Measurements from ENCODE around the gene PTPRN2. TPM values are rescaled to one million over a fixed set of nuclear protein-coding genes. Genes with fewer than 3 reads are reported as not detected.

The PTPRN2 gene
- total RNA-seq, 4 donors from 2014 or later, result 6.6 to 10.7 (median 8.2) TPM

GRCh38 chr7:157714166-157715070, 873.2 kb downstream of the PTPRN2 start:
- Histone ChIP-seq H3K4me1 (no peaks in the 10 kb centered on the region), H3K9me3 (peaks cover 0 to 24% (median 0%) of the 10 kb centered on the region in 4 donors), H3K4me3 (no peak overlapping the region), H3K36me3 (no peaks in the 10 kb centered on the region), H3K27ac (no peak overlapping the region), H3K27me3 (no peaks in the 10 kb centered on the region)
- no peak for TF ChIP-seq CTCF (IDR thresholded peaks at IDR 0.05)
- TF ChIP-seq EP300 (IDR thresholded peaks at IDR 0.05), result no peak
- TF ChIP-seq POLR2A (IDR thresholded peaks at IDR 0.05), result no peak
- 83 to 89% methylated on average over 28 to 29 of the region's 29 CpGs for WGBS, 2 donors
- DNase-seq (ENCODE audit: low spot score in 2 of 2), result no peak

GRCh38 chr7:157713591-157713990, 874.0 kb downstream of the PTPRN2 start:
- H3K27me3 ChIP-seq, result no peaks in the 10 kb centered on the region
- no peak for TF ChIP-seq CTCF (IDR thresholded peaks at IDR 0.05)
- TF ChIP-seq EP300 (IDR thresholded peaks at IDR 0.05), result no peak
- peaks cover 0 to 24% (median 0%) of the 10 kb centered on the region in 4 donors for H3K9me3 ChIP-seq
- H3K27ac ChIP-seq, result no peak overlapping the region
- WGBS, 2 donors, result 81 to 89% methylated on average over 16 of the region's 16 CpGs
- DNase-seq (ENCODE audit: low spot score in 2 of 2), result no peak
- no peak overlapping the region for H3K4me3 ChIP-seq
- H3K4me1 ChIP-seq, result no peaks in the 10 kb centered on the region
- H3K36me3 ChIP-seq, result no peaks in the 10 kb centered on the region

GRCh38 chr7:157712666-157713235, 874.9 kb downstream of the PTPRN2 start:
- TF ChIP-seq POLR2A (IDR thresholded peaks at IDR 0.05), result no peak
- 68 to 71% methylated on average over 15 of the region's 15 CpGs for WGBS, 2 donors
- H3K4me3 ChIP-seq, result no peak overlapping the region
- H3K27ac ChIP-seq, result no peak overlapping the region
- H3K4me1 ChIP-seq, result no peaks in the 10 kb centered on the region
- peaks cover 0 to 24% (median 0%) of the 10 kb centered on the region in 4 donors for H3K9me3 ChIP-seq
- no peak for DNase-seq (ENCODE audit: low spot score in 2 of 2)
- H3K36me3 ChIP-seq, result no peaks in the 10 kb centered on the region
- no peaks in the 10 kb centered on the region for H3K27me3 ChIP-seq

- H3K27ac ChIP-seq, result no peak overlapping the region
- 67 to 82% methylated on average over 10 to 22 of the region's 27 CpGs for WGBS, 2 donors
- TF ChIP-seq EP300 (IDR thresholded peaks at IDR 0.05) (no peak), CTCF (IDR thresholded peaks at IDR 0.05) (no peak), POLR2A (IDR thresholded peaks at IDR 0.05) (no peak)
Measured at GRCh38 chr7:157711353-157711888, 876.2 kb downstream of the PTPRN2 start.

GRCh38 chr7:157710396-157710795, 877.2 kb downstream of the PTPRN2 start:
- Histone ChIP-seq H3K4me1 (no peaks in the 10 kb centered on the region), H3K27me3 (no peaks in the 10 kb centered on the region), H3K9me3 (peaks cover 0 to 8% (median 0%) of the 10 kb centered on the region in 4 donors), H3K36me3 (no peaks in the 10 kb centered on the region), H3K4me3 (no peak overlapping the region), H3K27ac (no peak overlapping the region)
- 85 to 92% methylated on average over 10 to 13 of the region's 14 CpGs for WGBS, 2 donors
- no peak for TF ChIP-seq POLR2A (IDR thresholded peaks at IDR 0.05)
- no peak for TF ChIP-seq CTCF (IDR thresholded peaks at IDR 0.05)
- no peak for TF ChIP-seq EP300 (IDR thresholded peaks at IDR 0.05)
- no peak for DNase-seq (ENCODE audit: low spot score in 2 of 2)

More at GRCh38 chr7:157711353-157711888, 876.2 kb downstream of the PTPRN2 start:
- Histone ChIP-seq H3K27me3 (no peaks in the 10 kb centered on the region), H3K4me1 (no peaks in the 10 kb centered on the region), H3K36me3 (no peaks in the 10 kb centered on the region), H3K9me3 (peaks cover 0 to 16% (median 0%) of the 10 kb centered on the region in 4 donors), H3K4me3 (no peak overlapping the region)
- DNase-seq (ENCODE audit: low spot score in 2 of 2), result no peak
